ENCODE data around the gene SEPSECS.

Gene SEPSECS

DNA sequence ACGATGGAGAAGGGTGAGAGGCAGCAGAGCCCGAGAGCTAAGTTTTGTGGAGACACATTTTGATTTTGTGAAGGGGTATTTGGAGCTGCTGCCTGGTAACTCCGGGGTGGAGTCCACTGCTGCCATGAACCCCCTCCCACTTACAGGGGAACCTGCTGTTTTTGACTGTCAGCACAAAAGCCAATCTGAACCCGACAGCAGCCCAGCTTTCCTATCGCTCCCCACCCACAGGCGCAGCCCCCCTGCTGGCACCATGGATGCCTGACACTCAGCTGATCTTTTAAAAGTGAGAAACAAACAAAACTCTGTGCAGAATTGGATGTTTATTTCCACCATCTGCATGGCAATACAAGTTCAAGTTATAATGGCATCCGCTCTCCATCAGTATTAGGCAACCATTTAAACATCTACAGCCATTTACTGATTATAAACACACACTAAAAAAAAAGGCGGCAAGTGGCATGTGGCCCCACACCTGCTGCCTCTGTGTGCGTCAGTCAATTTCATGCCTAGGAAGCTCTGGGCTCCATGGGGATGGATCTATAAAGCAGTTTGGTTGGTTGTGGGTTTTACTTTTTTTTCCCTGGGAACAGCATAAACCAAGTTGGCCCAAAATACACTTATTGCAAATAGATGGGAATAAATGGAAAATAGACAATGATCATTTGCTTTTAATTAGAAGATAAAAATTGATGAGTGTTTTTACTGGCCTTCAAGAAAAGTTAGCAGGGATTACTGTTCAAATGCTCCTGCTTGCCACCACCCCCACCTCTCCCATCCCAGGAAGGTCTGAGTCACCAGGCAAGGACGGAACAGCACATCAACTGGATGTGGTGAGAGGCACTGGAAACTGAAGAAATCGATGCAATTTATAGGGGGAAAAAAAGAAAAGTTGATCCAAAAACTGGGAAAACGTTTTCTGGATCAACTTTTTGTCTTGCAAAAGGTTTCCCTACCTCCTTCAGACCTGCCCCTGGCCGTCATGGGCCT lies 46.0 kb downstream of the SEPSECS start:
- TF ChIP-seq, protein P1, sequence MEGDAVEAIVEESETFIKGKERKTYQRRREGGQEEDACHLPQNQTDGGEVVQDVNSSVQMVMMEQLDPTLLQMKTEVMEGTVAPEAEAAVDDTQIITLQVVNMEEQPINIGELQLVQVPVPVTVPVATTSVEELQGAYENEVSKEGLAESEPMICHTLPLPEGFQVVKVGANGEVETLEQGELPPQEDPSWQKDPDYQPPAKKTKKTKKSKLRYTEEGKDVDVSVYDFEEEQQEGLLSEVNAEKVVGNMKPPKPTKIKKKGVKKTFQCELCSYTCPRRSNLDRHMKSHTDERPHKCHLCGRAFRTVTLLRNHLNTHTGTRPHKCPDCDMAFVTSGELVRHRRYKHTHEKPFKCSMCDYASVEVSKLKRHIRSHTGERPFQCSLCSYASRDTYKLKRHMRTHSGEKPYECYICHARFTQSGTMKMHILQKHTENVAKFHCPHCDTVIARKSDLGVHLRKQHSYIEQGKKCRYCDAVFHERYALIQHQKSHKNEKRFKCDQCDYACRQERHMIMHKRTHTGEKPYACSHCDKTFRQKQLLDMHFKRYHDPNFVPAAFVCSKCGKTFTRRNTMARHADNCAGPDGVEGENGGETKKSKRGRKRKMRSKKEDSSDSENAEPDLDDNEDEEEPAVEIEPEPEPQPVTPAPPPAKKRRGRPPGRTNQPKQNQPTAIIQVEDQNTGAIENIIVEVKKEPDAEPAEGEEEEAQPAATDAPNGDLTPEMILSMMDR (IDR thresholded peaks at IDR 0.05; ENCODE audit: insufficient read depth, low read length, poor library complexity, severe bottlenecking) = no peak
- no peak for TF ChIP-seq EZH2phosphoT487 (conservative IDR thresholded peaks at IDR 0.05; ENCODE audit: low read length)
- Histone ChIP-seq H3K27ac (ENCODE audit: low read depth, low read length) (no peak overlapping the region), H3F3A (ENCODE audit: insufficient read depth) (no peaks in the 10 kb centered on the region), H3K9me3 (ENCODE audit: insufficient read depth, low read length) (no peaks in the 10 kb centered on the region), H2AFZ (ENCODE audit: low read depth, low read length, severe bottlenecking) (no peak overlapping the region), H3K4me2 (ENCODE audit: low read depth, low read length, poor library complexity, severe bottlenecking) (no peak overlapping the region), H4K20me1 (ENCODE audit: low read depth, low read length) (no peaks in the 10 kb centered on the region), H3K4me3 (ENCODE audit: insufficient read depth, low read length, poor library complexity, severe bottlenecking) (no peak overlapping the region), H3K79me2 (ENCODE audit: insufficient read depth, low read length) (no peaks in the 10 kb centered on the region), H3K9ac (ENCODE audit: low read length) (no peak overlapping the region), H3K9me2 (replicated peaks; ENCODE audit: insufficient read depth, low read length) (no peaks in the 10 kb centered on the region), H3K36me3 (ENCODE audit: low read length) (no peaks in the 10 kb centered on the region), H3K27me3 (ENCODE audit: low read length) (no peaks in the 10 kb centered on the region)

DNA sequence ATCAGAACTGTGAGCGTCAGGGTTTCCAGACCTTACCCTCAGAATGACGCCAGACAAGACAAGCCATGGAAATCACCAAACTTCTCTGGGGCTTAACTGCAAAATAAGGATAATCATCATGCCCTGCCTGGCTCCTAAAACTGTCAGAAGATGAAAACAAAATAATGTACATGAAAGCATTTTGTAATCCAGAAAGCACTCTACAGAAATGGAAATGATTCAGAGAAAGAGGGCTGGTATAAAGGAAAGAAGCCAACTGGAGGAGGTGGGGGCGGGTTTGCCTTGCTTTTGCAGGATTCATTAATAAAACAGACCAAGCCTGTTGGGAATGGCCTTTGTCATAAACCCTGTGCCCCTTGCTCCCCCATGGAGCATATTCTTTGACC lies 47.3 kb downstream of the SEPSECS start:
- Histone ChIP-seq H4K20me1 (ENCODE audit: low read depth, low read length) (no peaks in the 10 kb centered on the region), H3F3A (ENCODE audit: insufficient read depth) (no peaks in the 10 kb centered on the region), H3K27ac (ENCODE audit: low read depth, low read length) (no peak overlapping the region), H3K4me2 (ENCODE audit: low read depth, low read length, poor library complexity, severe bottlenecking) (no peak overlapping the region), H3K9me2 (replicated peaks; ENCODE audit: insufficient read depth, low read length) (no peaks in the 10 kb centered on the region), H3K9me3 (ENCODE audit: insufficient read depth, low read length) (no peaks in the 10 kb centered on the region), H3K36me3 (ENCODE audit: low read length) (no peaks in the 10 kb centered on the region), H3K9ac (ENCODE audit: low read length) (no peak overlapping the region), H2AFZ (ENCODE audit: low read depth, low read length, severe bottlenecking) (no peak overlapping the region), H3K27me3 (ENCODE audit: low read length) (no peaks in the 10 kb centered on the region), H3K79me2 (ENCODE audit: insufficient read depth, low read length) (no peaks in the 10 kb centered on the region), H3K4me3 (ENCODE audit: insufficient read depth, low read length, poor library complexity, severe bottlenecking) (no peak overlapping the region)
- TF ChIP-seq, protein P1 (IDR thresholded peaks at IDR 0.05; ENCODE audit: insufficient read depth, low read length, poor library complexity, severe bottlenecking) = no peak
- TF ChIP-seq EZH2phosphoT487 (conservative IDR thresholded peaks at IDR 0.05; ENCODE audit: low read length) = no peak

DNA sequence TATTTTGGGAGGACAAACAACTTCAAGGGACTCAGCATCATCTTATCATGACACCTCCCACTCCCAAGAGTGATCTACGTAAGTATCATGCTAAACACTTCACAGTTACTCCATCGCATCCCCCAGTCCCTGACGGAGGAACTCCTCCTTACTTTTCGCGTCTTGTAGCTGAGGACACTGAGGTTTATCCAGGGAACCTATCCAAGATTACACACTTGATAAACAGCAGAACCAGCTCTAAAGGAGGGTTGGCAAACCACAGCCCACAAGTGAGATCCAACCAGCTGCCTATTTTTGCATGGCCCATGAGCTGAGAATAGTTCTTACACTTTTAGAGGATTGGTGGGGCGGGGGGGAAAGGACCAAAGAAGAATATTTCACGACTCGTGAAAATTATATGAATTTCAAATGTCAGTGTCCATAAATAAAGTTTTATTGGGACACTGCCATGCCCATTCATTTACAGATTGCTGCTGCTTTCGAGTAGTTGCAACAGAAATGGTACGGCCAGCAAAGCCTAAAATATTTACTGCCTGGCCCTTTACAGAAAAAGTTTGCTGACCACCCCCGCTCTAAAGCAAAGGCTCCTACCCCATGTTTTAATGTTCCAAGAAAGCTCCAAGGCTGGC lies 47.8 kb downstream of the SEPSECS start:
- H3K4me2 ChIP-seq (ENCODE audit: low read depth, low read length, poor library complexity, severe bottlenecking) = no peak overlapping the region
- no peak overlapping the region for H3K27ac ChIP-seq (ENCODE audit: low read depth, low read length)
- H3K4me3 ChIP-seq (ENCODE audit: insufficient read depth, low read length, poor library complexity, severe bottlenecking) = no peak overlapping the region
- no peaks in the 10 kb centered on the region for H3K27me3 ChIP-seq (ENCODE audit: low read length)
- H4K20me1 ChIP-seq (ENCODE audit: low read depth, low read length) = no peaks in the 10 kb centered on the region
- no peak for TF ChIP-seq EZH2phosphoT487 (conservative IDR thresholded peaks at IDR 0.05; ENCODE audit: low read length)
- TF ChIP-seq, protein P1 (IDR thresholded peaks at IDR 0.05; ENCODE audit: insufficient read depth, low read length, poor library complexity, severe bottlenecking) = no peak
- H3K36me3 ChIP-seq (ENCODE audit: low read length) = no peaks in the 10 kb centered on the region
- H3K79me2 ChIP-seq (ENCODE audit: insufficient read depth, low read length) = no peaks in the 10 kb centered on the region
- H3F3A ChIP-seq (ENCODE audit: insufficient read depth) = no peaks in the 10 kb centered on the region
- no peak overlapping the region for H3K9ac ChIP-seq (ENCODE audit: low read length)
- H3K9me2 ChIP-seq (replicated peaks; ENCODE audit: insufficient read depth, low read length) = no peaks in the 10 kb centered on the region
- no peak overlapping the region for H2AFZ ChIP-seq (ENCODE audit: low read depth, low read length, severe bottlenecking)
- no peaks in the 10 kb centered on the region for H3K9me3 ChIP-seq (ENCODE audit: insufficient read depth, low read length)
